ENCODE results near the gene MCFD2. TPM values are rescaled to one million over a fixed set of nuclear protein-coding genes. Genes with fewer than 3 reads are reported as not detected.

MCFD2 gene
- total and polyA plus RNA-seq, 3 donors from 2014 or later, result 65.4 to 74.5 (median 67.6) TPM

DNA sequence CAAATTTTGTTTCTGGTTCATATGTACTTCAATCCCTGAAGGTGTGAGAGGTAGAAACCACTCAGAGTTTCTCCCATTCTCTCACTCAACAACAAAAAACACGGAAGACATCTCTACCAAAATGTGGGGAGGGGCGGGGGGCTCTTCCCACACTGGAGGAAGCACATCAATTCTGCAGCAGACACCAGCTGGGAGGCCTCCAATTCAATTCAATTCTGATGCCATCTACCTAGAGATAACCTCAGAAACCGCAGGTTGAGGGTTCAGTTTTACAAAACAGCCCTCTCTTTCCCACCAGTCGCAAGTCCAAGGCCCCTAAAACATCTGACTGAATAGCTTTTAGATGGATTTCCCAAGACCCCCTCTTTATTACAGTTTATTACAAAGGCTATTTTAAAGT is 7.0 kb upstream of the MCFD2 start:
- DNase-seq, result no peak
- no peak for TF ChIP-seq POLR2A (IDR thresholded peaks at IDR 0.05)
- TF ChIP-seq, protein P1, sequence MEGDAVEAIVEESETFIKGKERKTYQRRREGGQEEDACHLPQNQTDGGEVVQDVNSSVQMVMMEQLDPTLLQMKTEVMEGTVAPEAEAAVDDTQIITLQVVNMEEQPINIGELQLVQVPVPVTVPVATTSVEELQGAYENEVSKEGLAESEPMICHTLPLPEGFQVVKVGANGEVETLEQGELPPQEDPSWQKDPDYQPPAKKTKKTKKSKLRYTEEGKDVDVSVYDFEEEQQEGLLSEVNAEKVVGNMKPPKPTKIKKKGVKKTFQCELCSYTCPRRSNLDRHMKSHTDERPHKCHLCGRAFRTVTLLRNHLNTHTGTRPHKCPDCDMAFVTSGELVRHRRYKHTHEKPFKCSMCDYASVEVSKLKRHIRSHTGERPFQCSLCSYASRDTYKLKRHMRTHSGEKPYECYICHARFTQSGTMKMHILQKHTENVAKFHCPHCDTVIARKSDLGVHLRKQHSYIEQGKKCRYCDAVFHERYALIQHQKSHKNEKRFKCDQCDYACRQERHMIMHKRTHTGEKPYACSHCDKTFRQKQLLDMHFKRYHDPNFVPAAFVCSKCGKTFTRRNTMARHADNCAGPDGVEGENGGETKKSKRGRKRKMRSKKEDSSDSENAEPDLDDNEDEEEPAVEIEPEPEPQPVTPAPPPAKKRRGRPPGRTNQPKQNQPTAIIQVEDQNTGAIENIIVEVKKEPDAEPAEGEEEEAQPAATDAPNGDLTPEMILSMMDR (IDR thresholded peaks at IDR 0.05), result no peak
- Histone ChIP-seq H3K27ac (no peak overlapping the region), H3K9me3 (no peaks in the 10 kb centered on the region), H3K4me1 (no peaks in the 10 kb centered on the region), H3K4me3 (no peak overlapping the region), H3K27me3 (no peaks in the 10 kb centered on the region), H3K36me3 (ENCODE audit: low read depth, missing control alignments) (no peaks in the 10 kb centered on the region)
- intact Hi-C loops (cut with DNase I; ENCODE audit: low total_unique reads), result no loop called here
- 95 to 98% methylated on average over 4 of the region's 4 CpGs for WGBS, 2 donors

DNA sequence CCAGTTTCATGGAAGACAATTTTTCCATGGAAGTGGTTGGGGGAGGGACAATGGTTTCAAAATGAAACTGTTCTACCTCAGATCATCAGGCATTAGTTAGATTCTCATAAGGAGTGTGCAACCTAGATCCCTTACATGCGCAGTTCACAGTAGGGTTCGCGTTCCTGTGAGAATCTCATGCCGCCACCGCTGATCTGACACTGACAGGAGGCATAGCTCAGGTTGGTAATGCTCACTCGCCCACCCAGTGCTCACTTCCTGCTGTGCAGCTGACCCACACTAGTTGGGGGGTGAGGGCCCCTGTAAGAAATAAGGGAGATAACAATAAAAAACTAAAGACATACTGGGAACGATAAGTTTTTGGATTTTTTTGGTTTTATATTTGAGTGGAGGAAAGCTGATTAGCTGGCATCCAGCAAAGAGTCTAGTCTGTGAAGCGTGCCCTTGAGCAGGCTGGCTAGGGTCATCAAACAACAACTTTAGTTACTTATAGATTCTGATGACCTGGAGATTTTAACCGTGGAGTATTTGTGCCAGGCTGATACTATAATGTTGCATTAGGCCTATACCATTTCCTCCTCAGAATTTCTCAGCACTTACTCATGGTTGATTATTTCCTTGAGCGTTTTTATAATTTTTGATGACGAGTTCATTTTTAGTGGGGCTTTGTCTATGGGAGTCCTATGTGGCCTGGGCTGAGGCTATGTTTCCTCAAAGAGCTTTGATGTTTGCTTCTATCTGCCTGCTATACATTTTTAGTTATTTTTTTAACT is 6.3 kb upstream of the MCFD2 start:
- Histone ChIP-seq H3K4me3 (no peak overlapping the region), H3K36me3 (ENCODE audit: low read depth, missing control alignments) (no peaks in the 10 kb centered on the region), H3K9me3 (no peaks in the 10 kb centered on the region), H3K27ac (no peak overlapping the region), H3K4me1 (no peaks in the 10 kb centered on the region), H3K27me3 (no peaks in the 10 kb centered on the region)
- WGBS, 2 donors, result 88 to 90% methylated on average over 11 of the region's 11 CpGs
- TF ChIP-seq POLR2A (IDR thresholded peaks at IDR 0.05), result no peak
- TF ChIP-seq, protein P1 (IDR thresholded peaks at IDR 0.05), result no peak
- intact Hi-C loops (cut with DNase I; ENCODE audit: low total_unique reads), result no loop called here
- no peak for DNase-seq

GRCh38 chr2:46917628-46918027 is 2.0 kb upstream of the MCFD2 start:
- Histone ChIP-seq H3K27me3 (no peaks in the 10 kb centered on the region), H3K4me1 (peaks cover 18% of the 10 kb centered on the region), H3K27ac (no peak overlapping the region), H3K4me3 (no peak overlapping the region), H3K36me3 (ENCODE audit: low read depth, missing control alignments) (no peaks in the 10 kb centered on the region), H3K9me3 (no peaks in the 10 kb centered on the region)
- intact Hi-C loops (cut with DNase I; ENCODE audit: low total_unique reads), result loop anchor here (10.0 kb wide), 1 partner anchor 407 kb away; no protein-coding TSS in a partner anchor
- DNase-seq, result no peak
- TF ChIP-seq, protein P1 (IDR thresholded peaks at IDR 0.05), result no peak
- TF ChIP-seq POLR2A (IDR thresholded peaks at IDR 0.05), result no peak

DNA sequence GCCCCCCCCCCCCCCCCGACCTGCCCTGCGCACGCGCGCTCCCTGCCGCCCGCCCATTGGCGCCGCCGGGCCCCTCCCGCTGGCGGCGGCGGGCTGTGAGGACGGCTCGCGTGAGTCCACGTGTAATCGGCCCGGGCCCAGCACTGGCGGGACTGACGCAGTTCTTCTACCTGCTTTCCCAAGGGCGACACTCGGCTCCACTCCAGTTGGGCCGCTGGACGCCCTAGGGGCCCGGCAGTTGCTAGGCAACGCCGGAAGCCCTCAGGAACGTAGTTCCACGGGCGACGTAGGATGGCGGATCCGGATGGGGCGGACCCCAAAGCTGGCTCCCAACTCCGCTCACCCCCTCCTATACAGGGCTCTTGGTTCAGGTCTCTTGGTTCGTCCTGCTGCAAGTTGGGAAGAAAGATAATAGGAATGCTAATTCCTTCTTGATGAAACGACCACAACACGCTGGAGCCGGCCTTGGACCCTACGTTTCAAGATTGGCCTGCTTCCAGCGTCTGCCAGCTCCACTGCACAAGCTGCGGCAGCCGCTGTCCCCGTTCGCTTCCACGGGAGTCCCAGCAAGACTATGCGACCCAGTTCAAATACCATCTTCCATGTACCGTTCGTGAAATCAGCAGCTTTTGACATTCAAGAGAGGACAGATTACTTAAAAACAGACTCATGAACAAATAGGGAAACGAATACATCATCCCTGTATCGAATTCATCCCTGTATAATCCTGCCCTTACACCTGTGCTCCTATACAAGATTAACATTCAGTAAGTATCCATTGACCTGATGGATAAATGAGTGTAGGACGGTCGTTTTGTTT is 415 bp upstream of the MCFD2 start:
- Histone ChIP-seq H3K36me3 (ENCODE audit: low read depth, missing control alignments) (no peaks in the 10 kb centered on the region), H3K27me3 (no peaks in the 10 kb centered on the region), H3K4me1 (peaks cover 18% of the 10 kb centered on the region), H3K4me3 (peak overlapping the region; percentile 93 to 99), H3K27ac (peak overlapping the region; percentile 87 to 97), H3K9me3 (no peaks in the 10 kb centered on the region)
- 0 to 1% methylated on average over 18 to 50 of the region's 55 CpGs for WGBS, 2 donors
- no peak for TF ChIP-seq POLR2A (IDR thresholded peaks at IDR 0.05)
- TF ChIP-seq, protein P1 (IDR thresholded peaks at IDR 0.05), result no peak
- intact Hi-C loops (cut with DNase I; ENCODE audit: low total_unique reads), result loop anchor here (10.0 kb wide), 1 partner anchor 409 kb away; no protein-coding TSS in a partner anchor
- DNase-seq, result peak; percentile 93

All from testis (tissue), 3 donors.